DMS79 treated with DMSO at 0.1 percent for 48 hours (cell line): ENCODE data around the gene RAPGEF1.
"Not testable (repeated sequence)": the region's sequence is repeated elsewhere in the genome, so short reads cannot be mapped to it uniquely, and the experiment has no call there.

ENCODE experiments used
- DNase-seq: peaks from one replicate; lab custom pipeline; 2025; lab: John Stamatoyannopoulos, UW

RAPGEF1 gene

DNA sequence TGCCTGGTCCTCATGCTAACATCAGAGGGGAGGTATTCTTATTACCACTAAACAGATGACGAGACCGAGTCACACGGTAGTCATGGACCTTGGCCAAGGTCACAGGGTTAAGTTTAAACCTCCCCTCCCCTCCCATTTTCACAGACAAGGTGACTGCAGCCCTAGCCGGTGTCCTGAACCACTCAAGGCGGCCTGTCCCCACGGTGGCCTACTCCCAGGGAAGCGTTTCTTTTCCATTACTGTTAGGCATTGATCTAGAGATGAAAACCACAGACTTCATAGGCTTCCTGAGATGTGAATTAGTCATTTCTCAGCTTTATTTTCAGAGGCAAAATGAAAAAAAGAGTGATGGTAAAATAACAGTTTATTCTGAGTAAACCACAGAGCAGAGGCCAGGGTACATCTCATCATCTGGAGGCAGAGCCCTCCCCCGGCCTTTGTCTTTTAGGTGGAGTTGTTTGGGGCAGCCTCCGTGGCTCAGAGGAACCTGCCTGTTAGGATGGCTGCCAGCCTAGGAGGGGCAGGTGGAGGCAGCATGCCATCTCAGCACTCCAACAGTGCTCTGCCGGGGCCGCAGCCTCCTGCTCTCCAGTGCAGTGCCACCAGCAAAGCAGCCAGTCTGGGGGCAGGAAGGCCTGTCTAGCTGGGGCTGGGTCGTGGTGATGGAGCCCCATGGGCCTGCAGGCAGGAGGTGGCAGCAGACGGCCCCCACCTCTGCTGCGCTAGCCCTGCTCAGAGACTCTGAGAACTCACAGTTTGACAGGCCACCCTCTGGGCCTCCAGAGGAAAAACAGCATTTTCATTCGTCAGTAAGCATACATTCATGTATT lies 71.2 kb downstream of the RAPGEF1 start:
- peak; percentile 72 for DNase-seq

DNA sequence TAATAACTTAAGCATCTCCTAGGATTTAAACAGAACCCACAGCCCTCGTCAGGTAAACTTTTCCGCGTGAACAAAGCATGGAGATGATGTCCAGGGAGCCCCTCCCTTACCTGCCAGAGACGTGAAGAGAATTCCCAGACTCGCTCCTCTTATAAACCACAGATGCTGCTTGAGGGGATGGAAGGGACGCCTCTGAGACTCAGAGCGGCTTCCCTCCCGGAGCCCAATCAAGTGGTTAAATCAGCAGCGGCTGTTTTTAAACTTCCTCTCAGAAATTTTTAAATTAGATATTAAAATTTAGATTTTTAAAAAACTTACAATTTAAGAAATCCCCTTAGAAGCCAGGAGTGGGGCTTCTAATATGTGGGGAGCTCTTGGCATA lies 71.8 kb downstream of the RAPGEF1 start:
- DNase-seq: peak; percentile 83

DNA sequence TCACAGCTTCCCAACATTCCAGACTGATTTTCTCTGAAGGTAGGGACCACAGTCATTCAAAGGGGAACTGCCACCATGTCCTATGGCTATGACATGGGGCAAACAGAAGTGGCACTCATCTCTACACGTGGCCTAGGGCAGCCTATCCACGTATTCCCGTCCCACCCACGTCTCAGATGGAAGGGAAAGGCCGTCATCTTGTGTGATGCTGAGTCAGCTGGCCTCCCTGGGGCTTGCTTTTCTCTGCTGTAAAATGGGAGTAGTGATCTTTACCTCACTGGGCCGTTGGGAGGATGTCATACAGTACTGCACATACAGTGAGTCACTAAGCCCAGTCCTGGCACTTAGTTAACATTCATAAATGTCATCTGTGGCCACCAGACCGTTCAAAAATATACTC lies 72.3 kb downstream of the RAPGEF1 start:
- DNase-seq: no peak

DNA sequence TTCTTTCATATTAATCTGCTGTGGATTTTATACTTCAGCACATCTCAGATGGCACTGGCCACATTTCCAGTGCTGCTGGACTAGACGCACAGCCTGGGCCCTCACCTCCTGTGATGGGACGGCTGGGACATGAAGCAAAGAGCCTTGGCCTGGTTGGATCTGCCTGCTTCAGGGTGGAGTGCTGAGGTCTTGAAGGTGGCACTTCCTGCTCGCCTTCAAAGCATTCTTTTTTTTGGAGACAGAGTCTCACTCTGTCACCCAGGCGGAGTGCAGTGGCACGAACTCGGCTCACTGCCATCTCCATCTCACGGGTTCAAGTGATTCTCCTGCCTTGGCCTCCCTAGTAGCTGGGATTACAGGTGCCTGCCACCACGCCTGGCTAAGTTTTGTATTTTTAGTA lies 73.1 kb downstream of the RAPGEF1 start:
- DNase-seq: no peak

DNA sequence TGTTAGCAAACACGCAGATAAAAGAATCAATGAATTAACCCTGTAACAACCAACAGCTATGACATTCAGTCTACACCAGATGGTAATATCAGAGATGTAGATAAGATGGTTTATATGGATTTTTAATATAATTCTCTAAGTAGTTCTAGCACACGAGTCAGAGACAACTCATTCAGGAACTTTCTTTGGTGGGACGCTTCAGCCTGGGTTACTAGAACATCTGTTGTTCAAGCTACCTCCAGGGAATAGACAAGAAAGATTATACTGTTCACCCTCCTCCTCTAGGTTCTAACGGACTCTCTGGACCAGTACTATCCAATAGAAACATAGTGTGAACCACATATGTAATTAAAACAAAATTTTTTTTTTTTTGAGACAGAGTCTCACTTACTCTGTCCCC lies 73.8 kb downstream of the RAPGEF1 start:
- DNase-seq: no peak

GRCh38 chr9:131663288-131663687 lies 76.6 kb downstream of the RAPGEF1 start:
- DNase-seq: no peak

DNA sequence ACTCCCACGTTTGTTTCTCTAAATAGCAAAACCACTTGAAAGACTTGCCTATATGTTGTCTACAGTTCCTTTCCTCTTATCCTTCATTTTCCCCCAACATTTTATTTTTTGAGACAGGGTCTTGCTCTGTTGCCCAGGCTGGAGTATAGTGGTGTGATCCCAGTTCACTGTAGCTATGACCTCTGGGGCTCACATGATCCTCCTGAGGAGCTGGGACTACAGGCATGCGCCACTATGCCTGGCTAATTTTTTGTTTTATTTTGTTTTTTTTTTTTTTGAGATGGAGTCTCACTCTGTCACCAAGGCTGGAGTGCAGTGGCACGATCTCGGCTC lies 77.6 kb downstream of the RAPGEF1 start:
- DNase-seq: not testable (repeated sequence)

DNA sequence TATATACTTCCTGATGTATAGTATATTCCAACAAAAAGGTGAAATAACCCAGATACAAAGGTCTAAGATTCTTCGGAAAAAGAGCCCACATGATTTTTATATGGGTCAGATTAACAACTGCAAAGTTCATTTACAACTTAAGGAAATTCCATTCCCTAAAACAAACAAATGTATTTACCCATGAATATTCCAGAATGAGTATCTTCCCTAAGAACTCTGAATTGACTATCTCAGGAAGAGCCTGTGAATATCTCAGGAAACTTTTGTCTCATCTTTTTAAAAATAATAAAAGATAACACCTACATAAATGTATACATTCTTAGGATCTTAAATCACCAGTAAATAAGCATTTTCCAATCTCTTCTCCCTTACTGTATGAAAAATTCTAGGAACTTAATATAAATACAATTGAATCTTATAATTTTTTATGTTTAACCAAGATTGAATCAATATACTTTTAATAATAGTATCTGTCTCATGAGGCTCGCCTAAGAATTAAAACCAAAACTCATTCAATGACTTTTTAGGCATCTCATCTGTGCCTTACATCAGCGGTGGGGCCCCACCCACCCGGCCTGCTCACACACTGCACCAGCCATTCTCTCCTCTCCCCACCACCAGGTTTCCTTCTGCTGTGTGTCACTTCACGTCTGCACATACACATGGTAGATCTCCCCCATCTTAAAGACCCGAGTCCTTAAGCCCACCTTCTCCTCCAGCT lies 78.1 kb downstream of the RAPGEF1 start:
- no peak for DNase-seq

DNA sequence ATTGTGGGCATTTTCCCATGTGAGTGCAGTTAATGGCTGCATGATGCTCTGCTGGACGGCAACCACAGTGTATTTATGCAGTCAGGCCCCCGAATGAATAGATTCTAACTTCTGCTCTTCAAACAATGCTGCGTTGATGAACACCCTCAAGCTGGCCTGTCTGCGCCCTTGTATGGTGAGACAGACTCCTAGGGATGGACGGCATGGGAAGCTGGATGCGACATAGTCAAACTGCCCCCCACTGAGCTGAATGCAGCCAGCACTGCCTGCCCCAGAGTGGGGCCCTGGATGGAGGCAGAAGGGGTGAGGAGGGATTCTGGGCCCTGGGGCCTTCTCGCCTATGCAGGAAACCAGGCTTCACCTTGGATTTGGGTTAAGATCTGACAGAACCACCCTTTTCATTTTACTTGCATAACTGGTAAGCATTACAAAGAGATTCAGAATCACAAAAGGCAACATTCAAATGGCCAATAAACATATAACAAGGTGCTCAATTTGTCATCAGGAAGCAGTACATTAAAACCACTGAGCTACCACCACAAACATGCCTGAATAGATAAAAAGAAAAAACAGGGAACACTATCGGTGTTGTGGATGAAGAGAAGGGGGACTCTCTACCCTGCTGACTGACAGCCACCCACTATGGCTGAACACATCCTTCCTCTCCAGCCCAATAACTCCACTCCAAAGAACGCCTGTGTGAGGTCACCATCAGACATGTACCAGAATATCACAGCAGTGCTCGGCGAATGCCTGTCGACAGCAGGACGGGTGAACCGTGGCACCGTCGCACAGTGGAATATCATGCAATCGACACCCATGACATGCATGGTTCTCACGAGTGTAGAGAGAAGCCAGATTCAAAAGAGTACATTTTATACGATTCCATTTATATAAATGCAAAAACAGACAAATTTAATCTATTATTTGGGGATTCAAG lies 79.1 kb downstream of the RAPGEF1 start:
- DNase-seq: no peak

- no peak for DNase-seq
These were observed 81.3 kb downstream of the RAPGEF1 start for GRCh38 chr9:131658377-131659129.

DNA sequence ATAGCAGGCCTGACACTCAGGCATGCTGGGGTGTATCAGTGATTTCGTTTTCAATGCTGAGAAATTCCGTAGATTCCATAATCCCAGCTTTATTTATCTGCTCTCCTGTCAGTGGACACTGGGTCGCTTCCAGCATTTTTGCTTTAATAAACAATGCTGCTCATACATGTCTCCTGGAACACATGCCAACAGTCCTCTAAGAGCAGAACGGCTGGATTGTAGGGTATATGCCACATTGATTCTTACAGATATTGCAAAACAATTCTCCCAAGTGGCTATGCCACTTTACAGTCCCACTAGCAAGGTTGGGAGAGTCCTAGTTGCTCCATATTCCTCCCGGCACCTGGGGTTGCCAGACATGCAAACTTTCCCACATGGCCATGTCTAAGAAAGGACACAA lies 81.9 kb downstream of the RAPGEF1 start:
- no peak for DNase-seq

DNA sequence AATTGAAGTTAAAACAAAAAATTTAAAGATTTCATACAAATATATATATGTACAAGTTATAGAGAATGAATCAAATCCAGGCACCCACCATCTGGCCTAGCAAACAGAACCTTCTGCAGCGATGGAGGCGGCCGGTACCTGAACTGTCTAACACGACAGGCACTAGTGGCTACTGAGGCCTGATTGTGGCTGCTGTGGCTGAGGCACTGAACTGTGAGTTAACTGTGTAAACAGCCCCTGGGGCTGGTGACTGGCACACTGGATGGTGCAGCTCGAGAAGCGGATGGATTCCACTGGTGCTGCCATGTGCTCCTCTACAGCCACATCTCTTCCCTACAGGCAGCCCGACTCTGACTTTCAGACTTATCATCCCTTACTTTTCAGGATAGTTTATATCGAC lies 82.4 kb downstream of the RAPGEF1 start:
- DNase-seq: no peak

- peak; percentile 80 for DNase-seq
These were observed 82.9 kb downstream of the RAPGEF1 start for GRCh38 chr9:131657037-131657377.

- DNase-seq: peak; percentile 97
These were observed 83.4 kb downstream of the RAPGEF1 start for GRCh38 chr9:131656356-131657036.

DNA sequence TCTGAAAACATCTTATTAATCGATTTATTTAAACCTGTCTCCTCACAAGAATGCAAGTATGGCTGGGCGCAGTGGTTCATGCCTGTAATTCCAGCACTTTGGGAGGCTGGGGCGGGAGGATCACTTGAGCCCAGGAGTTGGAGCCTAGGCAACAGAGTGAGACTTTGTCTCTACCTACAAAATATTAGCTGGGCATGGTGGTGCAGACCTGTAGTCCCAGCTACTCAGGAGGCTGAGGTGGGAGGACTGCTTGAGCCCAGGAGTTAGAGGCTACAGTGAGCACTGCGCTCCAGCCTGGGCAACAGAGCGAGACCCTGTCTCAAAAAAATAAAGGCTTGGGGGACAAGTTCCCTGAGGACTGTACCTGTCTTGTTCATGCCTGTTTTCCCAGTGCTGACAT lies 85.5 kb downstream of the RAPGEF1 start:
- not testable (repeated sequence) for DNase-seq

GRCh38 chr9:131651599-131651998 lies 88.3 kb downstream of the RAPGEF1 start:
- no peak for DNase-seq

GRCh38 chr9:131651160-131651559 lies 88.7 kb downstream of the RAPGEF1 start:
- DNase-seq: no peak

DNA sequence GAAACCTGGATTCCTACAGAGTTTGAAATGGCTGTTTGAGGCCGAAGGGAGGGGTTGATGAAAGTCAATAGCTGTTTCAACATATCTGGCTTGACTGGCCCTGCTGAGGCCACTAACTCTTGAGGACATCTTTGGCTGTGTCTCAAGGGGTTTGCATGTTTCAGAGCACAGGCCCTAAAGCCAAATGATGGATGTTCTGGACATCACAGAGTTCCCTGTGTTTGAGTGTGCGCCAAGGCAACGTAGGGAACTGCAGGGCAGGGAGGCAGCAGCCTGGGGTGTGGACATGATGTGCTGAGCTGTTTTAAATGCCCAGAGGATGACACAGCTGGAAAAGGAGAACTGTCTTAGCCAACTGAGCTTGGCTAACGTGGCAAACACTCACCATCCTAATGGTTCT lies 89.6 kb downstream of the RAPGEF1 start:
- no peak for DNase-seq

GRCh38 chr9:131649646-131650045 lies 90.2 kb downstream of the RAPGEF1 start:
- no peak for DNase-seq

DNA sequence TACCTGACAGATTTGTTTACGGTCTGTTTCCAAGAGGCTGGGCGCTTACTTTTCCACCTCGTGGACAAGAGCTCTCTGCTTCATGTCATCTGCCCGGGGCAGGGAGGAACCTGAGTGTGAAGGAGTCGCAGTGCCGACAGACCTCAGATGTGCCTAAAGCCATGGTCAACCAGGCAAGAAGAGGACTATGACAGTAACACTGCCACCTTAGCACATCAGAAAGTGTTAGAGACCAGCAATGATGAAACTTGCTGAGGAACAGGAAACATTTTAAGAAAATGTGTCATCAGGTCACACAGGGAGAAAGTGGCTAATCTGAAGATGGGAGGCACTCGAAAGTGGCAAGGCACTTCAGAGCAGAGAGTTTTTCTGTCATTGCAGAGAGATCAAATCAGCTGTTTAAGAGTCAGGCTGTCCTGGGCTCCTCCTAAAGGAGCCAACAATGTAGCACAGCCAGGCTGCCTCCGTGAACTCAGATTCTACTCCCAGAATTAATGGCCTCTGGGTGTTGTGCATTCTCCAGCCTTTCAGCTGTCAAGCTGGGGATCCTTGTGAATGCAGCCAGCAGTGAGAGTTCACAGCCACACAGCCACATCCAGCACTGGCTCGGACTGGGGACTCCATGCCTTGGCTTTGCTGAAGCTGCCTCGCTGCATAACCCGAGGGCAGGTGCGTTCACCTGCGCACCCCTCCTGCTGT lies 94.6 kb downstream of the RAPGEF1 start:
- DNase-seq: peak; percentile 81
